HG03354 (cell line): Measurements from ENCODE around the gene GCDH.

ENCODE experiments used
- ATAC-seq: cut with Tn5 transposase; IDR thresholded peaks from one replicate; pipeline ENCODE4 v1.9.1; 2021; ENCODE audit warnings: mild to moderate bottlenecking; ENCODE audit not compliant: unreplicated experiment, poor library complexity, severe bottlenecking

The GCDH gene

DNA sequence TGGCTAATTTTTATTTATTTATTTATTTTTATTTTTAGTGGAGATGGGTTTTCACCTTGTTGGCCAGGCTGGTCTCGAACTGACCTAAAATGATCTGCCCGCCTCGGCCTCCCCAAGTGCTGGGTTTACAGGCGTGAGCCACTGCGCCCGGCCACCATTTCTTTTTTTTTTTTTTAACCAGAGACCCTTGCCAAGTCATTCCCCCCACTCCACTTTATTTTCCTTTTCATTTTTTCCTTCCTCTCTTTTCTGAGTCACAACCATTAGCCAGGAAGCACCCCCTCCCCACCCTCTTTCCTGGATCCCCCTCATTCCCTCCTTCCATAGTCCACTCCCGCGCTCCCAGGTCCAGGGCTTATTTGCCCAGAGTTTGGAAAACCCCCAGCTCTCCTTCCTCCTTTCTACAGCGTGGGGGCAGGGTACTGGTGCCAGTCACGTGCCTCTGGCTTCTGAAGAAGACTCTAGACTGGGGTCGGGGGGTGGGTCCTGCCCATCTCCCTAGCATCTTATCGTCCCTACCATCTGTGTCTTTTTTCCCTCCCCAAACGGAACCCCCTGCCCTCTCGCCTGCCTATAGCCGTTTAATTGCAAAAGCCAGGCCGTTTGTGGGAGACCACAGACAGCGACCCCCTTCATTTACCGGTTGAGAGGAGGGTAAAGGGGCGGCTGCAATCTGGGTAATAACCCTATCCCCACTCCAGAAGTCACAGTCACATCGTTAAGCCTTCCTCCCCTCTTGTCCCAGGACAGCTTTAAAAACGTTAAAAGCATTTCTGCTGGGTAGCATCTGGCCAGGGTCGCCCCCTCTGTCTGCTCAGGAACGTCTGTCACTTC lies 46.4 kb downstream of the GCDH start:
- ATAC-seq: no peak

DNA sequence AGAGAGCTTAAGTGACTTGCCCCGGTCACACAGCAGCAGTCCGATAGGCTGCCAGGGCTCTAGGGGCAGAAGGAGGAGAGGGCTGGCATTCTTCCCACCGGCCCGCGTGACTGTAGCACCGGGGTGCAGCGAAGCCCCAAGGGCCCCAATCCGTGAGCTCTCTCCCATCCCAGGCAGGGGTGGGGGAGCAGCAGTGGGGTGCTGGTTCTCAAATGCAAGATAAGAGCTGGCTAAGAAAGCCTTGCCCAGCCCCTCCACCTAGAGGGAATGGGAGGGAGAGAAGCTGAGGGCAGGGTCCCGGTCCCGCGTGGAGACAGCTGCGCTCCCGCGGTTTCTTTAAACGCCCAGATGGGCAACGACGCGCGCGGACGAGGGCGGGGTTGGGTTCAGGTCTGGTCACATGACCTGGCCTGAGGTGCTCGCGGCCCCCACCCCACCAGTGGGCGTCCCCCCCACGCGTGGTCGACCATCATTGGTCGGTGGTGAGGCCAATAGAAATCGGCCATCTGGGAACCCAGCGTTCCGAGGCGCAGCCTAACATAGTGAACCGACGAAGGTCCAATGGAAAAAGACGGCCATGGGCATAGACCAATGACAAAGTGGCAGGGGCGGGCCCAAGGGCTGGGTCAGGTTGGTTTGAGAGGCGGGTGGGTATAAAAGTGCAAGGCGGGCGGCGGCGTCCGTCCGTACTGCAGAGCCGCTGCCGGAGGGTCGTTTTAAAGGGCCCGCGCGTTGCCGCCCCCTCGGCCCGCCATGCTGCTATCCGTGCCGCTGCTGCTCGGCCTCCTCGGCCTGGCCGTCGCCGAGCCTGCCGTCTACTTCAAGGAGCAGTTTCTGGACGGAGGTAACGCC lies 47.2 kb downstream of the GCDH start, which contains the start of gene CALR:
TSS of gene CALR (plus strand) at position 683 of the 852 bp plus-strand sequence. CDS start at position 754, 71 bp downstream.
- peak; percentile 82 for ATAC-seq

DNA sequence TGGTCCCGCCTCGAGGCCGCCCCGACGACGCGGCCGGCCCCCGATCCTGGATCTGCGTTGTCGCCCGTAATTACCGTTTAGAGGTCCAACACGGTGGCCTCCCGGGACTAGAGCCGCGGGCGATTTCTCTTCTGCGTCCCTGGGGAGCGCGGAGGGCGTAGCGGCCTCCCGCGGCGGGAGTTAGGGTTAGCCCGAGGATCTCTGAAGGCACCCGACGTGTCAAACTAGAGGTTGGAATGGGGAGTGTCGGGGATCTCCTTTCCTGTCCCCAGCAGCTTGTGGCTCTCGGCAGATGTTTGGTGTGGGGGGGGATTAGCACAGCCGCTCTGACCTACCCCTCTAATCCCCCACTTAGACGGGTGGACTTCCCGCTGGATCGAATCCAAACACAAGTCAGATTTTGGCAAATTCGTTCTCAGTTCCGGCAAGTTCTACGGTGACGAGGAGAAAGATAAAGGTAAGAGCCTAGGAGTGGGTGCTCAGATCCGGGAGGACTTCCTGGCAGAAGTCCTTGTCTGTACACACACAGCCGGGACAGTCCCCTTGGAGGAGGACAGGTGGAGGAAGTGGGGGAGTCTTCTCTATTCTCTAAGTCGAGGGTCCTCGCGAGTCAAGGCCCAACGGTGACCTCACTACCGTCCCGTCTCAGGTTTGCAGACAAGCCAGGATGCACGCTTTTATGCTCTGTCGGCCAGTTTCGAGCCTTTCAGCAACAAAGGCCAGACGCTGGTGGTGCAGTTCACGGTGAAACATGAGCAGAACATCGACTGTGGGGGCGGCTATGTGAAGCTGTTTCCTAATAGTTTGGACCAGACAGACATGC lies 48.0 kb downstream of the GCDH start:
- peak; percentile 9 for ATAC-seq

DNA sequence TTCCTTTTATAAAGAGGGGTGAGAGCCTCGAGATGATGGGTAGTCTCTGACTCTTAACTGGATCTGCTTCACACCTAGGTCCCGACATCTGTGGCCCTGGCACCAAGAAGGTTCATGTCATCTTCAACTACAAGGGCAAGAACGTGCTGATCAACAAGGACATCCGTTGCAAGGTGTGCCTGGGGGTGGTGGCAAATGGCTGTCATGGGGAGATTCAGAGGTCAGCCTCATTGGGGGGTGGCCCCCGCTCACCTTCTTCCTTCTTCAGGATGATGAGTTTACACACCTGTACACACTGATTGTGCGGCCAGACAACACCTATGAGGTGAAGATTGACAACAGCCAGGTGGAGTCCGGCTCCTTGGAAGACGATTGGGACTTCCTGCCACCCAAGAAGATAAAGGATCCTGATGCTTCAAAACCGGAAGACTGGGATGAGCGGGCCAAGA lies 49.0 kb downstream of the GCDH start:
- no peak for ATAC-seq

DNA sequence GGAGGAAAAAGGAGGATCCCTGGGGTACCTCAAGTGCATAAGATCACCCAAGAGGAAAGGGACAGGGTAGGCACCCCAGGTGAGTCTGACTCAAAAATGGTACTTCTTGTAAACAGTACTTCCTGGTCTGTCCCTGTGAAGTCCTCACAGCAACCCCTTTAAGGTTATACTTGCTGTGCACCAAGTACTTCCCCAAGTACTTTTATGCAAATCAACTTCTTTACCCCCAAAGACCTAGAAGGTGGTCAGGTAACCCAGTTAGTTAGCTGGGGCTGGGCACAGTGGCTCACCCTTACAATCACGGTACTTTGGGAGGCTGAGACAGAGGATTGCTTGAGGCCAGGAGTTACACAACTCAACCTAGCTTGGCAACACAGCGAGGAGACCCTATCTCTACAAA lies 49.9 kb downstream of the GCDH start:
- no peak for ATAC-seq

DNA sequence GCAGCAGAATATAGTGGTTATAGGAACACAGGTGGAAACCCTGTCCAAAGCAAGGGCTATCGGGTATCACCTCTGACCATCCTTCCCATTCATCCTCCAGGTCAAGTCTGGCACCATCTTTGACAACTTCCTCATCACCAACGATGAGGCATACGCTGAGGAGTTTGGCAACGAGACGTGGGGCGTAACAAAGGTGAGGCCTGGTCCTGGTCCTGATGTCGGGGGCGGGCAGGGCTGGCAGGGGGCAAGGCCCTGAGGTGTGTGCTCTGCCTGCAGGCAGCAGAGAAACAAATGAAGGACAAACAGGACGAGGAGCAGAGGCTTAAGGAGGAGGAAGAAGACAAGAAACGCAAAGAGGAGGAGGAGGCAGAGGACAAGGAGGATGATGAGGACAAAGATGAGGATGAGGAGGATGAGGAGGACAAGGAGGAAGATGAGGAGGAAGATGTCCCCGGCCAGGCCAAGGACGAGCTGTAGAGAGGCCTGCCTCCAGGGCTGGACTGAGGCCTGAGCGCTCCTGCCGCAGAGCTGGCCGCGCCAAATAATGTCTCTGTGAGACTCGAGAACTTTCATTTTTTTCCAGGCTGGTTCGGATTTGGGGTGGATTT lies 52.6 kb downstream of the GCDH start:
- ATAC-seq: no peak

DNA sequence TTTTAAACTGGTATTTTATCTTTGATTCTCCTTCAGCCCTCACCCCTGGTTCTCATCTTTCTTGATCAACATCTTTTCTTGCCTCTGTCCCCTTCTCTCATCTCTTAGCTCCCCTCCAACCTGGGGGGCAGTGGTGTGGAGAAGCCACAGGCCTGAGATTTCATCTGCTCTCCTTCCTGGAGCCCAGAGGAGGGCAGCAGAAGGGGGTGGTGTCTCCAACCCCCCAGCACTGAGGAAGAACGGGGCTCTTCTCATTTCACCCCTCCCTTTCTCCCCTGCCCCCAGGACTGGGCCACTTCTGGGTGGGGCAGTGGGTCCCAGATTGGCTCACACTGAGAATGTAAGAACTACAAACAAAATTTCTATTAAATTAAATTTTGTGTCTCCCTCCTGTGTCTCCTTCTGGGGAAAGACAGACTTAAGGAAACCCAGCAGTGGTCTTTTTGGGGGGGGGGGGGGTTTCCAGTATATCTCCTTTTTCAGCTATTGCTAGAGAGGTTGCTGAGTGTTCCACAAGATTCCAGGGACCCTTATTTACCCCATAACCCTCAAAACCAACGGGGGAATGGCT lies 53.2 kb downstream of the GCDH start:
- ATAC-seq: no peak

DNA sequence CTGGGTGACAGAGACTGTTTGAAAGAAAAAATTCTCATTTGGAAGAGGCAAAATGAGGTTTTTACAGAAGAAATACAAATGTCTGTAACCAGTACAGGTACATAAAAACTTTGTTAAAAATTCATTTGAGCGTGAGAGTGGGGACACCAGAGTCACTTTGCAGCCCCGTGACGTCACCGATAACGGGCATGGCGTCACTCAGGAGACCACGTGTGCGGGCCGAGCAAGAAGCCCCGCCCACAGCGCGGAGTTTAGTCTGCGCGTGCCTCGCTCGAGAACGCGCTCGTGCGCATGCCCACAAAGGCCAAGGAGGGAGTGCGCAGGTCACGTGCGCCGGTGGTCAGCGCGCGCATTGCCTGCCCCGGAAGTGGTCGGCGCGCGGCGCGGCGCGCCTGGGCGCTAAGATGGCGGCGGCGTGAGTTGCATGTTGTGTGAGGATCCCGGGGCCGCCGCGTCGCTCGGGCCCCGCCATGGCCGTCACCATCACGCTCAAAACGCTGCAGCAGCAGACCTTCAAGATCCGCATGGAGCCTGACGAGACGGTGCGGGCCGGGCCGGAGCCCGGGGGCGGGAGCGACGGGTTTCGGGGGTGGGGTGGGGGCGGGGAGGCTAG lies 54.6 kb downstream of the GCDH start, which contains the start of gene RAD23A:
TSS of gene RAD23A (plus strand) at position 384 of the 613 bp plus-strand sequence. CDS start at position 471, 87 bp downstream.
- peak; percentile 79 for ATAC-seq

DNA sequence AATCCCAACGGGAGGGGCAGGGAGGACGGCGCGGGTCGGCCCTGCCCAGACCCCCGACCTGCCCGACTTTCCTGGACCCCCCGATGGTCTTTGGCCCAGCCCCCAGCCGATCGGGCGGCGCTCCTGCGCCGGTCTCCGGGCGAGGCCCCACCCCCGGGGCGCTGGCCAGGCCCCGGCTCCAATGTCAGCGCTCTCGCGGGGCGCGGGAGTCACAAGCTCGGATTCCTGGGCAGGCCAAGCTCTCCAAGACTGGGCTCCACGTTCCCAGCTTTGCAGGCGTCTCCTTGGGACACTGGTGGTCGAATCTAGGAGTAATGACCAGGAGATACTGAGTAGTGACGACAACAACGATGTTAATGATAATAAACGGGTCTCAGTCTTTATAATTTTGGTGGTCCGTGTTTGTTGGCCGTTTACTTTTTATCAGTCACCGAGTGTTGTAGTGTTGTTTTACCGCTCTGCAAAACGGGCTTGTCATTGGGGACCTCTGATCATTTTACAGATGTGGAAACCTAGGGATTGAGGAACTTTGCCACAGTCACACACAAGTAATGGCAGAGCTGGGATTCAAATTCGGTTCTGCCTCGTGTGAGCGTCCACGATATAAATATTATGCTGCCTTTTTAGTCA lies 55.2 kb downstream of the GCDH start:
- peak; percentile 44 for ATAC-seq

DNA sequence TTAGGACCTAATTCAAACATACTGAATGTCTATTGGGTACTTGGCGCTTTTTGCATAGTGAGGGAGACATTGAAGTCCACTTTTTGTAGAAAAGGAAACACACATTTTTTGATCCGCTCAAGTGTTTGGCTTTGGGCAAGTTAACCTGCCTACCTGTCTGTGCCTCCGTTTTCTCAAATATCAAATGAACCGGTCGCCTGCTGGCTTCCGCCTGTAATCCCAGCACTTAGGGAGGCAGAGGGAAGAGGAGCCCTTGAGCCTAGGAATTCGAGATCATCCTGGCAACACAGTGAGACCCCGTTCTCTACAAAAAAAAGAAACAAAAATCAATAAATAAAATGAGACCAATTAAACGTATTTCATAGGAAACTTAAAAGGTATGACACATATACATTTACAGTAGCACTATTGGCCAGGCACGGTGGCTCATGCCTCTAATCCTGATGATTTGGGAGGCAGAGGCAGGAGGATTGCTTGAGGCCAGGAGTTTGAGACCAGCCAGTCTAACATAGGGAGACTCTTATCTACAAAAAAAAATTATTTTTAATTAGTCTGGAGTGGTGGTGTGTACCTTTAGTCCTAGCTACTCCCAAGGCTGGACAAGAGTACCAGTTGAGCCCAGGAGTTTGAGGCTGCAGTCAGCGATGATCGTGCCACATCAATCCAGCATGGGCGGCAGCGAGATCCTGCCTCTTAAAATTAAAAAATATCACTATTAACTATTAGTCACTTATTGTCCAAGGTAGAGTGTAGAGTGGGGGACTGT lies 56.0 kb downstream of the GCDH start:
- ATAC-seq: no peak

DNA sequence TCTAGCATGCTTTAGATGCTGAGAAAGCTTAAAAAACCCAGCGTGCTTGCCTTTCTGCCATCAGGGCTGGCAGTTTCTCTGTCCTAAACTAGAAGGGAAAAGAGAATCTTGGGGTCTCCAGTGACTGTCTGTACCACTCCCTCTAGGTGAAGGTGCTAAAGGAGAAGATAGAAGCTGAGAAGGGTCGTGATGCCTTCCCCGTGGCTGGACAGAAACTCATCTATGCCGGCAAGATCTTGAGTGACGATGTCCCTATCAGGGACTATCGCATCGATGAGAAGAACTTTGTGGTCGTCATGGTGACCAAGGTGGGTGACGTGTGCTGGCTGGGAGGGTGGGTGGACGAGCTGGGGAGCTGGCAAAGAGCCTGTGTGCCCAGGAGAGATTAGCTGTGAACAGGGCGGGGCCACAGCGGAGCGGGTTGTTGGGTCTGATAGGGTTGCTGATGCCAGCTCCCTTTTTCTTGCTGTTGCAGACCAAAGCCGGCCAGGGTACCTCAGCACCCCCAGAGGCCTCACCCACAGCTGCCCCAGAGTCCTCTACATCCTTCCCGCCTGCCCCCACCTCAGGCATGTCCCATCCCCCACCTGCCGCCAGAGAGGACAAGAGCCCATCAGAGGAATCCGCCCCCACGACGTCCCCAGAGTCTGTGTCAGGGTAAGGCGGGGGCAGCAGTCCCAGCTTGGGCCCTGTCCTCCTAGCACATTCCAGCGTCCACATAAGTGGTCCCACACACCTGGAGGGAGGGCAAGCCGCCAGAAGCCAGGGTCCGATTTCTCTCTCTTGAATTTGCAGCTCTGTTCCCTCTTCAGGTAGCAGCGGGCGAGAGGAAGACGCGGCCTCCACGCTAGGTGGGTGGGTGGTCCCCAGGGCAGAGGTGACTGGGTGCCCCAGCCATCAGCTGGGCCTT lies 57.0 kb downstream of the GCDH start:
- no peak for ATAC-seq

DNA sequence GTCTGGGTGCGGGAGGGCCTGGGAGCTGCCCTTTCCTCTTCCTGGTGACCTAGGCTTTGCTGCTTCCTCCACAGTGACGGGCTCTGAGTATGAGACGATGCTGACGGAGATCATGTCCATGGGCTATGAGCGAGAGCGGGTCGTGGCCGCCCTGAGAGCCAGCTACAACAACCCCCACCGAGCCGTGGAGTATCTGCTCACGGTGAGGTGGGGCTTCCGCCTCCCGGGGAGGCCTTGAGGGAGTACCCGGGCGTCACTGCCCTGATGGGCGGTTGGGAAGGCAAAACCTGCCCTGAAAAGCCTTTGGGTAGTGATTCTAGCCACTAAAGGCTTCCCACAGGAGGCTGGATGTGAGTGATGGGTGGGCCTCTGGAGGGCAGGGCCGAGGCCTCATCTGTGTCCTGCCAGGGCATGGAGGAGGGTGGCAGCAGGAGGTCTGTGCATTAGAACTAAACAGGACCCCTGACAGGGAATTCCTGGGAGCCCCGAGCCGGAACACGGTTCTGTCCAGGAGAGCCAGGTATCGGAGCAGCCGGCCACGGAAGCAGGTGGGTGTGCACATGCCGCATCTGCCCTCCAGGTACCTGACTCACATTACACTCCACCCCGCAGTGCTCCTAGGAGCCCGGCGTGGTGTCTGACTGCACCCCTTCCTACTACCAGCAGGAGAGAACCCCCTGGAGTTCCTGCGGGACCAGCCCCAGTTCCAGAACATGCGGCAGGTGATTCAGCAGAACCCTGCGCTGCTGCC lies 57.8 kb downstream of the GCDH start:
- ATAC-seq: no peak
